ENCODE results near the gene PABPN1L.
"Not testable (repeated sequence)": the region's sequence is repeated elsewhere in the genome, so short reads cannot be mapped to it uniquely, and the experiment has no call there.

PABPN1L gene

GRCh38 chr16:88824256-88825077 lies 42.0 kb downstream of the PABPN1L start:
- no peak overlapping the region for H3K4me3 Mint-ChIP-seq
- H3K4me1 Mint-ChIP-seq, result no peaks in the 10 kb centered on the region
- H3K9me3 Mint-ChIP-seq, result no peaks in the 10 kb centered on the region
- ATAC-seq (peak; percentile 2), DNase-seq (no peak)
- no peaks in the 10 kb centered on the region for H3K27me3 Mint-ChIP-seq
- H3K27ac Mint-ChIP-seq, result peak overlapping the region in 1 of 2 donors; percentile 36

- not testable (repeated sequence) for H3K27me3 Mint-ChIP-seq, H3K27ac Mint-ChIP-seq, ATAC-seq, DNase-seq, H3K4me1 Mint-ChIP-seq, H3K4me3 Mint-ChIP-seq, H3K9me3 Mint-ChIP-seq
These were observed 42.8 kb downstream of the PABPN1L start for GRCh38 chr16:88823646-88824045.

- no peak overlapping the region for H3K27ac Mint-ChIP-seq
- H3K27me3 Mint-ChIP-seq, result no peaks in the 10 kb centered on the region
- ATAC-seq (no peak), DNase-seq (no peak)
- H3K4me1 Mint-ChIP-seq, result no peaks in the 10 kb centered on the region
- no peaks in the 10 kb centered on the region for H3K9me3 Mint-ChIP-seq
- H3K4me3 Mint-ChIP-seq, result no peak overlapping the region
These were observed 44.0 kb downstream of the PABPN1L start for GRCh38 chr16:88822281-88823040.

GRCh38 chr16:88821168-88821850 lies 45.2 kb downstream of the PABPN1L start:
- H3K27ac Mint-ChIP-seq, result peak overlapping the region in 1 of 2 donors; percentile 12
- no peak overlapping the region for H3K4me3 Mint-ChIP-seq
- H3K4me1 Mint-ChIP-seq, result no peaks in the 10 kb centered on the region
- no peaks in the 10 kb centered on the region for H3K27me3 Mint-ChIP-seq
- ATAC-seq (no peak), DNase-seq (no peak)
- no peaks in the 10 kb centered on the region for H3K9me3 Mint-ChIP-seq

- Mint-ChIP-seq H3K27ac (peak overlapping the region in 1 of 2 donors; percentile 12), H3K4me1 (no peaks in the 10 kb centered on the region), H3K27me3 (no peaks in the 10 kb centered on the region), H3K4me3 (no peak overlapping the region), H3K9me3 (no peaks in the 10 kb centered on the region)
- DNase-seq, result no peak
- no peak for ATAC-seq
These were observed 46.0 kb downstream of the PABPN1L start for GRCh38 chr16:88820385-88821025.

- Mint-ChIP-seq H3K4me3 (no peak overlapping the region), H3K9me3 (no peaks in the 10 kb centered on the region), H3K4me1 (no peaks in the 10 kb centered on the region), H3K27ac (peak overlapping the region in 1 of 2 donors; percentile 27), H3K27me3 (no peaks in the 10 kb centered on the region)
- DNase-seq (no peak), ATAC-seq (no peak)
These were observed 47.3 kb downstream of the PABPN1L start for GRCh38 chr16:88819126-88819525.

- Mint-ChIP-seq H3K9me3 (no peaks in the 10 kb centered on the region), H3K4me1 (no peaks in the 10 kb centered on the region), H3K27ac (no peak overlapping the region), H3K27me3 (no peaks in the 10 kb centered on the region), H3K4me3 (no peak overlapping the region)
- ATAC-seq, result no peak
- no peak for DNase-seq
These were observed 47.9 kb downstream of the PABPN1L start for GRCh38 chr16:88818575-88818874.

GRCh38 chr16:88817785-88818574 lies 48.5 kb downstream of the PABPN1L start:
- Mint-ChIP-seq H3K27ac (no peak overlapping the region), H3K4me3 (no peak overlapping the region), H3K9me3 (no peaks in the 10 kb centered on the region), H3K27me3 (no peaks in the 10 kb centered on the region), H3K4me1 (peaks cover 1% of the 10 kb centered on the region)
- DNase-seq (no peak), ATAC-seq (no peak)

- no peak overlapping the region for H3K4me3 Mint-ChIP-seq
- H3K4me1 Mint-ChIP-seq, result peaks cover 10% of the 10 kb centered on the region
- no peaks in the 10 kb centered on the region for H3K27me3 Mint-ChIP-seq
- ATAC-seq (no peak), DNase-seq (no peak)
- H3K27ac Mint-ChIP-seq, result peak overlapping the region in 1 of 2 donors; percentile 65
- no peaks in the 10 kb centered on the region for H3K9me3 Mint-ChIP-seq
These were observed 49.5 kb downstream of the PABPN1L start for GRCh38 chr16:88816736-88817535.

- no peak overlapping the region for H3K27ac Mint-ChIP-seq
- no peaks in the 10 kb centered on the region for H3K9me3 Mint-ChIP-seq
- H3K4me1 Mint-ChIP-seq, result peaks cover 14% of the 10 kb centered on the region
- H3K4me3 Mint-ChIP-seq, result no peak overlapping the region
- DNase-seq (peak; percentile 69 to 71), ATAC-seq (peak; percentile 46)
- no peaks in the 10 kb centered on the region for H3K27me3 Mint-ChIP-seq
These were observed 50.4 kb downstream of the PABPN1L start for GRCh38 chr16:88815901-88816589.

GRCh38 chr16:88815227-88815626 lies 51.2 kb downstream of the PABPN1L start:
- ATAC-seq (no peak), DNase-seq (no peak)
- no peaks in the 10 kb centered on the region for H3K27me3 Mint-ChIP-seq
- peak overlapping the region in 1 of 2 donors; percentile 71 for H3K27ac Mint-ChIP-seq
- no peak overlapping the region for H3K4me3 Mint-ChIP-seq
- H3K9me3 Mint-ChIP-seq, result no peaks in the 10 kb centered on the region
- peaks cover 22% of the 10 kb centered on the region for H3K4me1 Mint-ChIP-seq

- peak overlapping the region in 1 of 2 donors; percentile 22 for H3K27ac Mint-ChIP-seq
- H3K4me1 Mint-ChIP-seq, result peaks cover 34% of the 10 kb centered on the region
- no peak for DNase-seq
- ATAC-seq, result no peak
- no peaks in the 10 kb centered on the region for H3K9me3 Mint-ChIP-seq
- H3K27me3 Mint-ChIP-seq, result no peaks in the 10 kb centered on the region
- H3K4me3 Mint-ChIP-seq, result no peak overlapping the region
These were observed 52.3 kb downstream of the PABPN1L start for GRCh38 chr16:88814144-88814502.
